Measurements from ENCODE around the gene AKR7A2.

Gene AKR7A2

GRCh38 chr1:19358710-19359109 lies 46.8 kb upstream of the AKR7A2 start:
- ChIA-PET POLR2A (no interaction called here), CTCF (interaction anchor here (1.1 to 2.3 kb wide), 6 partner anchors 9 to 224 kb away, joined by 3 to 6 read pairs (median 4); no protein-coding TSS in a partner anchor)
- DNase-seq (ENCODE audit: low read depth, low spot score) = no peak
- no peak for TF ChIP-seq CTCF (IDR thresholded peaks at IDR 0.05; ENCODE audit: insufficient read depth, low read length, missing control alignments)
- no peak overlapping the region for H3K4me3 ChIP-seq (ENCODE audit: low read depth, low read length)

DNA sequence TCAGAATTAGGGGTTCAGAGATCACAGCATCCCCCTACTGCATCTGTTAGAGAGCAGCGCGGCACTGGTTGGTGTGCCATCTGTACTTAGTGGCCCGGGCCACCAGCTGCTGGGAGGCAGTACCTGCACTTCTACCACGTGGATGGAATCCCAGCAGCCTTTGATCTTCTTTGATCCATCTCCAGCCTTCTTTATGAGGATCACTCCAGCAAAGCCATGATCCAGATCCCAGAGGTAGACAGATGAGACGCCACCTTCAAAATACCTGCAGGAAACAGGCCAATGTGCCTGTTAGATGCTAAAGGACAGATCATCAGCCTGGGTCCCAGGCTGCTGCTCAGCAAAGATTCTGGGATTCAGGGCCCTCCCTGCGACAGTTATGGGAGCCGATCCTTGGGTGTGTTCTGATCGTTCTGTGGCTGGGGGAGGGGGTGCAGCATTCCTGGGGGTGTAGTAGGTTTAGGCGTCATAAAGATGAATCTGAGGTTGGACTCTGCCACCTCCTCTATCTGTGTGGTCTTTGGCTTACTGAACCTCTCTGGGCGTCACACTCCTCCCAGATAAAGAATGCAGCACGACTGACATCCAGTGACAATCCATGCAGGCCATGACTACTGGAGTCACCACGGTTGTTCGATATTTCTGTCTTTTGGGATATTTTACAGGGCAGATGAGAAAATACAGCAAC lies 45.5 kb upstream of the AKR7A2 start:
- no peak for TF ChIP-seq CTCF (IDR thresholded peaks at IDR 0.05; ENCODE audit: insufficient read depth, low read length, missing control alignments)
- DNase-seq (ENCODE audit: low read depth, low spot score) = no peak
- H3K4me3 ChIP-seq (ENCODE audit: low read depth, low read length) = no peak overlapping the region
- ChIA-PET POLR2A (no interaction called here), CTCF (interaction anchor here (1.0 to 1.1 kb wide), 2 partner anchors 10 to 14 kb away, joined by 3 read pairs; no protein-coding TSS in a partner anchor)

DNA sequence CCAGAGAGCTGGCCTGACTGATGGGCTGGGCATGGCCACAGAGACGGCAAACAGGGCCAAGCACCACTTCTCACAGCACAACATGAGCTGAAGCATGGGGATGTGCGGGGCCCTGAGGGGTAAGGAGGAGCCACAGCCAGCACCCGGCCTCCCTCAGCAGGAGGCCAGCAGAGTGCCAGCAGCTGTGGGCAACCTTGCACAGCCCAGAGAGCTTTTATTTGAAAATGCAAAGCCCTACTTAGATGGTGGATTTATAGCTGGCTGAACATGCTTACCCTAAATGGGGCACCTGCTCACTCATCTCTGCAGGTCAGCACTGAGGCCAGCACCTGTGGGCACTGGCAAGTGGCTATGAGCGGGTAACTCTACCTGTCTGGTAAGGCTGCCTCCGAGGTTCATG lies 44.3 kb upstream of the AKR7A2 start:
- H3K4me3 ChIP-seq (ENCODE audit: low read depth, low read length) = no peak overlapping the region
- ChIA-PET POLR2A (no interaction called here), CTCF (no interaction called here)
- TF ChIP-seq CTCF (IDR thresholded peaks at IDR 0.05; ENCODE audit: insufficient read depth, low read length, missing control alignments) = no peak
- DNase-seq (ENCODE audit: low read depth, low spot score) = no peak

DNA sequence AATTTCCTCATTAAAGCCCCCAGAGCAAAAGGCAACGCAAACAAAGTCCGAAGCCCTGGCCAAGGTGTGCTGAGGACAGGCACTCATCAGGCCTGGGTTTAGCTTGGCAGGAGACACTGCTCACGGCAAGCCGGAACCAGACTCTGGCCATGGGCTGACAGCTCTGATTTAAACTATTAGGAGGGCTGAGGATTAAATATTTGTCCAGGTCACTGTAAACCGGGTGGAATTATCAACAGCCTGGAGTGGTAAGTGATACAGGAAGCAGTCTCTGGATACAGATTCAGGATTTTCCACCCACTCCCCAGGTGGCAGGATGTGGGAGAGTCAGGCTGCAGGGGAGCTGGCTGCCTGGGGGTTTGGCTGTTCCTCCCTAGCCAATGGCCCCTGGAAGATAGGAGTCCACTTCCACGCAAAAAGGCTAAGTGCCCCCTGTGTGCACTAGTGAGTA lies 42.6 kb upstream of the AKR7A2 start:
- TF ChIP-seq CTCF (IDR thresholded peaks at IDR 0.05; ENCODE audit: insufficient read depth, low read length, missing control alignments) = no peak
- H3K4me3 ChIP-seq (ENCODE audit: low read depth, low read length) = no peak overlapping the region
- ChIA-PET POLR2A (no interaction called here), CTCF (interaction anchor here (1.1 to 5.4 kb wide), 4 partner anchors 8 to 12 kb away, joined by 3 to 51 read pairs (median 5); no protein-coding TSS in a partner anchor)
- no peak for DNase-seq (ENCODE audit: low read depth, low spot score)

DNA sequence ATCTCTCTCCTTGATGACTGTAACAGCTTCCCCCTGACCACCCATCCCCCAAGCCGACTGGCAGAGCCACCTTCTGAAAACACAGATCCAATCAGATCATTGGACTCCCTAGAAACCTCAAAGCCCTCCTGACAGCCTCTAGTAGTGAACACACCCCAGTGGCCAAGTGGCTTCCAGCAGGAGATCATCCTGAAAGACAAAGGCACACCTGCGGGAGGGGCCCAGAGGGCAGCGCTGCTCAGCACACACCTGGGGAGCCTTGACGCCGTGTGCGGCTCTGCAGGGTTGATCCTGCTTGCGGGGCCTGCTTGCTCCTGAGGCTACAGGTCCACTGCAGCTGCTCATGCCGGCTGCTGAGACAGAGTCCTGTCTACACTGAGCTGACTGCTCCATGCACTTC lies 41.7 kb upstream of the AKR7A2 start:
- TF ChIP-seq CTCF (IDR thresholded peaks at IDR 0.05; ENCODE audit: insufficient read depth, low read length, missing control alignments) = no peak
- POLR2A ChIA-PET = no interaction called here
- CTCF ChIA-PET = interaction anchor here (0.8 to 5.4 kb wide), 6 partner anchors 7 to 307 kb away, joined by 3 to 51 read pairs (median 4); no protein-coding TSS in a partner anchor
- DNase-seq (ENCODE audit: low read depth, low spot score) = no peak
- no peak overlapping the region for H3K4me3 ChIP-seq (ENCODE audit: low read depth, low read length)

DNA sequence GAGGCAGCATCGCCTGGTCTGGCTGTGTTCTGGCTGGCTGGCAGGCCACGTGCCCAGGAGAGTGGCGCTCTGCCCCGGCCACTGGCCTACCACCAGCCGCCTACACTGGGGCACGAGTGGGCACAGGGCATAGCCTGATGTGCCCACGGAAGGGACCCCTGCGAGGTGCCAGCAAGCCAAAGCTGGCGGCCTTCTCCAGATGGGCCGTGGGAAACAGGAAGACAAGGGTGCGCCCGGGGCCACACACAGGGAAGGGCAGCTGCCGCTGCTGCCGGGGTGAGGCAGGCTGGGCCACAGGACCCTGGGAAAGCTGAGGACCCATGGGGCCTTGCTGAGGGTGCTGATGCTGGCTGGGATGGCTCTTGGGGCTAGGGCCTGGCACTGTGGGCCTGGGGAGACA lies 40.9 kb upstream of the AKR7A2 start:
- ChIA-PET POLR2A (no interaction called here), CTCF (interaction anchor here (1.1 to 5.4 kb wide), 3 partner anchors 10 to 308 kb away, joined by 3 to 51 read pairs (median 6); no protein-coding TSS in a partner anchor)

More for the DNA sequence above, 40.9 kb upstream of the AKR7A2 start:
- TF ChIP-seq CTCF (IDR thresholded peaks at IDR 0.05; ENCODE audit: insufficient read depth, low read length, missing control alignments) = no peak
- no peak for DNase-seq (ENCODE audit: low read depth, low spot score)
- H3K4me3 ChIP-seq (ENCODE audit: low read depth, low read length) = no peak overlapping the region
